Esophagus mucosa (tissue), 1 donor: Measurements from ENCODE around the gene ERRFI1. TPM values are rescaled to one million over a fixed set of nuclear protein-coding genes. Genes with fewer than 3 reads are reported as not detected.
A peak's percentile ranks its signal among the peaks of the same experiment; 100 is the strongest.
"Not testable (repeated sequence)": the region's sequence is repeated elsewhere in the genome, so short reads cannot be mapped to it uniquely, and the experiment has no call there.

ENCODE experiments used
- ATAC-seq: fragments of 200-7000 bp; cut with Tn5 transposase; one replicate; pipeline ENCODE4 v1.9.1; 2020
- total RNA-seq: library from RNA; stranded (reverse); gene quantifications from one replicate; pipeline ENCODE4 v1.2.4, GENCODE V29; 2023
- donor health status: DM: yes; HTN: yes; CAD: no.

The ERRFI1 gene
- 25.4 TPM for total RNA-seq

- ATAC-seq: peak; percentile 92
Measured at GRCh38 chr1:8026153-8026975, at the start of gene ERRFI1. ERRFI1 (minus strand) TSS chr1:8026309; CDS start chr1:8015619, 10,690 bp downstream.

GRCh38 chr1:8075511-8076051 lies 49.5 kb upstream of the ERRFI1 start:
- peak; percentile 12 for ATAC-seq

GRCh38 chr1:8073112-8073855 lies 47.2 kb upstream of the ERRFI1 start:
- no peak for ATAC-seq

- peak; percentile 94 for ATAC-seq
Measured at GRCh38 chr1:8070381-8070811, 44.3 kb upstream of the ERRFI1 start.

- ATAC-seq: not testable (repeated sequence)
Measured at GRCh38 chr1:8069614-8070320, 43.7 kb upstream of the ERRFI1 start.

- no peak for ATAC-seq
Measured at GRCh38 chr1:8065369-8065768, 39.3 kb upstream of the ERRFI1 start.

- ATAC-seq: no peak
Measured at GRCh38 chr1:8063298-8064036, 37.4 kb upstream of the ERRFI1 start.

- no peak for ATAC-seq
Measured at GRCh38 chr1:8062861-8063260, 36.8 kb upstream of the ERRFI1 start.

- ATAC-seq: peak; percentile 51
Measured at GRCh38 chr1:8061673-8062386, 35.7 kb upstream of the ERRFI1 start.

- peak; percentile 85 for ATAC-seq
Measured at GRCh38 chr1:8061210-8061609, 35.1 kb upstream of the ERRFI1 start.

GRCh38 chr1:8059161-8059622 lies 33.1 kb upstream of the ERRFI1 start:
- ATAC-seq: no peak

GRCh38 chr1:8057779-8058178 lies 31.7 kb upstream of the ERRFI1 start:
- ATAC-seq: not testable (repeated sequence)

- peak; percentile 72 for ATAC-seq
Measured at GRCh38 chr1:8055973-8056372, 29.9 kb upstream of the ERRFI1 start.

- ATAC-seq: no peak
Measured at GRCh38 chr1:8053878-8054567, 27.9 kb upstream of the ERRFI1 start.

GRCh38 chr1:8051650-8052049 lies 25.5 kb upstream of the ERRFI1 start:
- no peak for ATAC-seq

GRCh38 chr1:8049229-8049628 lies 23.1 kb upstream of the ERRFI1 start:
- not testable (repeated sequence) for ATAC-seq

- peak; percentile 36 for ATAC-seq
Measured at GRCh38 chr1:8047686-8048445, 21.8 kb upstream of the ERRFI1 start.

GRCh38 chr1:8047112-8047511 lies 21.0 kb upstream of the ERRFI1 start:
- no peak for ATAC-seq

- ATAC-seq: no peak
Measured at GRCh38 chr1:8046391-8046790, 20.3 kb upstream of the ERRFI1 start.

GRCh38 chr1:8043621-8044020 lies 17.5 kb upstream of the ERRFI1 start:
- ATAC-seq: no peak
